MM.1S (cell line): ENCODE measurements around the gene NTRK1.

ENCODE experiments used
- DNase-seq: peaks from one replicate; pipeline ENCODE4 v3.0.0-alpha.2; 2015
- H2AFZ ChIP-seq: fragments of 300-600 bp; sonication (generic); 2 replicates; pipeline ENCODE4 v1.6.0; 2016; ENCODE audit warnings: antibody characterized with exemption, low read length
- H3F3A ChIP-seq: fragments of 300-600 bp; sonication (generic); 2 replicates; pipeline ENCODE4 v1.6.1; 2016; ENCODE audit warnings: mild to moderate bottlenecking, antibody characterized with exemption, low read length, moderate library complexity, mixed read lengths; ENCODE audit not compliant: insufficient read depth
- H3K27ac ChIP-seq: fragments of 300-600 bp; sonication (generic); 2 replicates; pipeline ENCODE4 v1.5.1; 2016; ENCODE audit warnings: mild to moderate bottlenecking, low read length
- H3K27me3 ChIP-seq: fragments of 300-600 bp; sonication (generic); replicated peaks from 2 replicates; pipeline ENCODE4 v1.6.0; 2016; ENCODE audit warnings: low read length; ENCODE audit not compliant: insufficient read depth
- H3K36me3 ChIP-seq: fragments of 300-600 bp; sonication (generic); replicated peaks from 2 replicates; pipeline ENCODE4 v1.6.1; 2016; ENCODE audit warnings: mild to moderate bottlenecking, low read length, mixed read lengths; ENCODE audit not compliant: insufficient read depth
- H3K4me1 ChIP-seq: fragments of 300-600 bp; sonication (generic); 2 replicates; pipeline ENCODE4 v1.6.1; 2016; ENCODE audit warnings: low read length, mixed read lengths
- H3K4me2 ChIP-seq: fragments of 300-600 bp; sonication (generic); 2 replicates; pipeline ENCODE4 v1.6.0; 2016; ENCODE audit warnings: low read depth, low read length
- H3K4me3 ChIP-seq: fragments of 300-600 bp; sonication (generic); 2 replicates; pipeline ENCODE4 v1.5.1; 2016; ENCODE audit warnings: low read length, mixed read lengths
- H3K79me2 ChIP-seq: fragments of 300-600 bp; sonication (generic); 2 replicates; pipeline ENCODE4 v1.6.1; 2016; ENCODE audit warnings: mixed run types, low read length, mixed read lengths
- H3K9ac ChIP-seq: fragments of 300-600 bp; sonication (generic); 2 replicates; pipeline ENCODE4 v1.6.1; 2016; ENCODE audit warnings: low read length, mixed read lengths
- H3K9me2 ChIP-seq: fragments of 300-600 bp; sonication (generic); replicated peaks from 2 replicates; pipeline ENCODE4 v1.6.1; 2016; ENCODE audit warnings: mild to moderate bottlenecking, low read length, mixed read lengths; ENCODE audit not compliant: insufficient read depth
- H3K9me3 ChIP-seq: fragments of 300-600 bp; sonication (generic); replicated peaks from 2 replicates; pipeline ENCODE4 v1.6.1; 2016; ENCODE audit warnings: mild to moderate bottlenecking, low read length, mixed read lengths; ENCODE audit not compliant: insufficient read depth
- H4K20me1 ChIP-seq: fragments of 300-600 bp; sonication (generic); 2 replicates; pipeline ENCODE4 v1.6.1; 2016; ENCODE audit warnings: mild to moderate bottlenecking, low read length, moderate library complexity, mixed read lengths; ENCODE audit not compliant: insufficient read depth
- EZH2 ChIP-seq: fragments of 300-600 bp; sonication (generic); optimal IDR thresholded peaks from 2 replicates; pipeline ENCODE3; 2017; ENCODE audit warnings: low read depth, mild to moderate bottlenecking, antibody characterized with exemption, low read length, mixed read lengths
- EZH2phosphoT487 ChIP-seq: fragments of 300-600 bp; sonication (generic); IDR thresholded peaks from 2 replicates; pipeline ENCODE4 v1.6.1; 2018; ENCODE audit warnings: antibody characterized with exemption, low read length
- TF ChIP-seq, protein P1 (sequence below): fragments of 300-600 bp; sonication (generic); IDR thresholded peaks from 2 replicates; pipeline ENCODE4 v1.5.1; 2016; ENCODE audit warnings: antibody characterized with exemption, low read length, mixed read lengths

Gene NTRK1

DNA sequence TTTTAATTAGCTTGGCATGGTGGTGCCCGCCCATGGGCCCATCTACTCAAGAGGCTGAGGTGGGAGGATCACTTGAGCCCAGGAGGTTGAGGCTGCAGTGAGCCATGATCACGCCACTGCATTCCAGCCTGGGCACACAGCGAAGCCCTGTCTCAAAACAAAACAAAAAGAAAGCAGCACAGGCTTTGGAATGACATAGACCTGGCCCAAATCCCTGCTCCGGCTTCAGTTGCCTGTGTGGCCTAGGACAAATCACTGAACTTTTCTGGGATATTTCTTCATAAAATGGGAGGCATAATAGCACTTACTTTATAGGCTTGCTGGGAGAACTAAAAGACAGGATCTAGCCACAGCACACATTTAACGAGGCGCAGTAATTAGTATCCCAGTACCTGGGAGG lies 35.3 kb downstream of the NTRK1 start:
- TF ChIP-seq EZH2 (no peak), EZH2phosphoT487 (no peak)
- TF ChIP-seq, protein P1, sequence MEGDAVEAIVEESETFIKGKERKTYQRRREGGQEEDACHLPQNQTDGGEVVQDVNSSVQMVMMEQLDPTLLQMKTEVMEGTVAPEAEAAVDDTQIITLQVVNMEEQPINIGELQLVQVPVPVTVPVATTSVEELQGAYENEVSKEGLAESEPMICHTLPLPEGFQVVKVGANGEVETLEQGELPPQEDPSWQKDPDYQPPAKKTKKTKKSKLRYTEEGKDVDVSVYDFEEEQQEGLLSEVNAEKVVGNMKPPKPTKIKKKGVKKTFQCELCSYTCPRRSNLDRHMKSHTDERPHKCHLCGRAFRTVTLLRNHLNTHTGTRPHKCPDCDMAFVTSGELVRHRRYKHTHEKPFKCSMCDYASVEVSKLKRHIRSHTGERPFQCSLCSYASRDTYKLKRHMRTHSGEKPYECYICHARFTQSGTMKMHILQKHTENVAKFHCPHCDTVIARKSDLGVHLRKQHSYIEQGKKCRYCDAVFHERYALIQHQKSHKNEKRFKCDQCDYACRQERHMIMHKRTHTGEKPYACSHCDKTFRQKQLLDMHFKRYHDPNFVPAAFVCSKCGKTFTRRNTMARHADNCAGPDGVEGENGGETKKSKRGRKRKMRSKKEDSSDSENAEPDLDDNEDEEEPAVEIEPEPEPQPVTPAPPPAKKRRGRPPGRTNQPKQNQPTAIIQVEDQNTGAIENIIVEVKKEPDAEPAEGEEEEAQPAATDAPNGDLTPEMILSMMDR: no peak
- H3K9me3 ChIP-seq: no peaks in the 10 kb centered on the region
- H3K27ac ChIP-seq: no peak overlapping the region
- no peaks in the 10 kb centered on the region for H3K36me3 ChIP-seq
- 0 out of 2 replicates have a peak, but pooled peaks cover 3% of the 10 kb centered on the region for H3K4me1 ChIP-seq
- H2AFZ ChIP-seq: no peak overlapping the region
- H3F3A ChIP-seq: no peaks in the 10 kb centered on the region
- H3K79me2 ChIP-seq: no peaks in the 10 kb centered on the region
- no peak for DNase-seq
- no peaks in the 10 kb centered on the region for H4K20me1 ChIP-seq
- H3K4me2 ChIP-seq: no peak overlapping the region
- H3K9ac ChIP-seq: no peak overlapping the region
- peaks cover 100% of the 10 kb centered on the region for H3K27me3 ChIP-seq
- H3K4me3 ChIP-seq: no peak overlapping the region
- no peaks in the 10 kb centered on the region for H3K9me2 ChIP-seq

DNA sequence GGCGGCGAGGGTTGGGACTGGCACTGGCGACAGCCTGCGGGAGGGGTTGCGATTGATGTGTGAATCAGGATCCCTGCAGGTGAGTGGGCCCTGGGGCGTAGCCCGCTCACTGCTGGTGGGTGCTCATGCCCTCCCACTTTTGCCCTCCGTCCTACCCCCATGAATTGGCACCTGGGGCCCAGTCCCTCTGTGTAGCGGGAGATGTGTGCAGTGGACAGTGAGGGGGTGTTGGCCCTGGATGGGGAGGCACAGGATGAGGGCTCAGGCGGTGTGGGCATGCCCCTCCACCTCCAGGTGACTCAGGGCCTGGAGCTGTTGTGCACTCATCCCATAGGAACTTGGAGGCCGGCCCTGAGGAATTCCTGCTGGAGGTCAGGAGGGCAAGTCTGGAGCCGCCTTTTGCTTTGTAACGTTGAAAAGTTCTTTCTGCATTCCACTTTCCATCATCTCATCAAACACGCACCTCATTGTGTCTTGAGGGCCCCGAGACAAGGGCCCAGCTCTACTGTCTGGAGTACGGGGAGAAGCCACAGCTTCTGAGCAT lies 35.9 kb downstream of the NTRK1 start:
- no peak for DNase-seq
- TF ChIP-seq, protein P1: no peak
- TF ChIP-seq EZH2: no peak
- TF ChIP-seq EZH2phosphoT487: no peak
- no peak overlapping the region for H2AFZ ChIP-seq
- 0 out of 2 replicates have a peak, but pooled peaks cover 3% of the 10 kb centered on the region for H3K4me1 ChIP-seq
- no peaks in the 10 kb centered on the region for H3F3A ChIP-seq
- H3K9me2 ChIP-seq: no peaks in the 10 kb centered on the region
- H3K36me3 ChIP-seq: no peaks in the 10 kb centered on the region
- H3K4me2 ChIP-seq: no peak overlapping the region
- no peaks in the 10 kb centered on the region for H3K79me2 ChIP-seq
- peaks cover 100% of the 10 kb centered on the region for H3K27me3 ChIP-seq
- H3K9me3 ChIP-seq: no peaks in the 10 kb centered on the region
- H3K27ac ChIP-seq: no peak overlapping the region
- H3K4me3 ChIP-seq: no peak overlapping the region
- H4K20me1 ChIP-seq: no peaks in the 10 kb centered on the region
- no peak overlapping the region for H3K9ac ChIP-seq

DNA sequence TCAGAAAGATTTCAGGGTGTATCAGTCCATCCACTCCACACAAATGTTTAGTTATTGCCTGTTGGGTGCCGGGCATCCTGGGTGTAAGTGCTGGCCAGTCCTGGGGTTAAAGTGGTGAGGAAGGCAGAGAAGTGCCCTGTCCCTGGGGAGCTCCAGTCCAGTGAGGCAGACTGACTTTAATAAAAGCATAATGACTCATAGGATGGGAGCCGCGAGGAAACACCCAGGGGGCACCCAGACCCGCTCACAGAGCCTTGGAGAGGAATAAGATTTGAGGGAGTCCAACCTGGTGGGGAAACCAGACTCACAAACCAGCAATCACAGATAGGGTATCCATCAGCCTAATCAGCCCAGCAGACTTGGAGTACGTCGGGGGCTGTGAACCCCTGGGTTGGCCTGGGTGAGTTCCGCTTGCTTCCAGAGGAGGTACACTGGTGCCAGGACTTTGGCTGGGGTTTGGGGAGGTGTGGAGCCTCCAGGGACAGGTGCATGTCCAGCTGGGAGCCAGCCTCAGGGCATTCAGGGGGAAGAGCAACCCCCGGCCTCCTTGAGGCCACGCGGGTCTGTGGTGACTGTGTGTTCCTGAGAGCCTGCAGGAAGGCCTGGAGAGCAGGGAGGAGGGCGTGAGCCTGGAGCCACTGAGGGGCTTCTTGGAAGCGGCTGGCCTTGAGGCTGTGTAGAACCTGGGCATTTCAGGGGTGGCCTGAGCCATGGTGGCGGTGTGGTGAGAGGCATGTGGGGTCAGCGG lies 36.6 kb downstream of the NTRK1 start:
- no peak overlapping the region for H3K4me3 ChIP-seq
- TF ChIP-seq EZH2phosphoT487 (no peak), EZH2 (no peak)
- TF ChIP-seq, protein P1: no peak
- peaks cover 99% of the 10 kb centered on the region for H3K27me3 ChIP-seq
- H3K79me2 ChIP-seq: no peaks in the 10 kb centered on the region
- H3K9me2 ChIP-seq: no peaks in the 10 kb centered on the region
- no peak for DNase-seq
- H3K27ac ChIP-seq: no peak overlapping the region
- H3F3A ChIP-seq: no peaks in the 10 kb centered on the region
- H3K9me3 ChIP-seq: no peaks in the 10 kb centered on the region
- H2AFZ ChIP-seq: no peak overlapping the region
- H3K36me3 ChIP-seq: no peaks in the 10 kb centered on the region
- no peak overlapping the region for H3K9ac ChIP-seq
- no peaks in the 10 kb centered on the region for H4K20me1 ChIP-seq
- H3K4me2 ChIP-seq: no peak overlapping the region
- no peaks in the 10 kb centered on the region for H3K4me1 ChIP-seq
